Activated naive CD8-positive, alpha-beta T cell treated with anti-CD3 and anti-CD28 coated beads, Interleukin-2, amount 50 U/mL, for 16 hours (primary cell): Measurements from ENCODE around the gene R3HDM4.

ENCODE experiments used
- DNase-seq: peaks from one replicate; pipeline ENCODE4 v3.0.0-alpha.2; 2020; ENCODE audit warnings: low read depth, low spot score

Gene R3HDM4

GRCh38 chr19:947707-948539, 34.9 kb upstream of the R3HDM4 start:
- no peak for DNase-seq

- DNase-seq, result no peak
These were observed 34.2 kb upstream of the R3HDM4 start for GRCh38 chr19:947090-947706.

- no peak for DNase-seq
These were observed 32.6 kb upstream of the R3HDM4 start for GRCh38 chr19:945401-946252.

GRCh38 chr19:944663-945241, 31.7 kb upstream of the R3HDM4 start:
- DNase-seq, result no peak

DNA sequence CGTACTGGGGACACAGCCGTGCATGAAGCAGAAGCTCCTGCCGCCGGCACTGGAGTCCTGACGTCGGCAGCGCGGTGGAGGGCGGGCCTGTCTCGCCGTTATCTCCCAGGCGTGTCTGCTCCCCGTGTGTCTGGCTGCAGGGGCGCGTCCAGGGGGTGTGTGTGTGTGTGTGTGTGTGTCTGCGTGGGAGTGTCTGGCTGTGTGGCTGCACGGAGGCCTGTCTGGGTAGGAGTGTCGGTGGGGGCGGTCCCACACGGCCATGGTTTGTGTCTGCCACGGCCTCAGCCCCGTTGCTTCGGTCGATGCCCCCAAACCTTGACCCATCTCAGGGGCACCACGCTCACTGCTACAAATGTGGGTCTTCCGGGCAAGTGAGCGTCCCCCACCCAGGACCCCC, 31.1 kb upstream of the R3HDM4 start:
- no peak for DNase-seq

DNA sequence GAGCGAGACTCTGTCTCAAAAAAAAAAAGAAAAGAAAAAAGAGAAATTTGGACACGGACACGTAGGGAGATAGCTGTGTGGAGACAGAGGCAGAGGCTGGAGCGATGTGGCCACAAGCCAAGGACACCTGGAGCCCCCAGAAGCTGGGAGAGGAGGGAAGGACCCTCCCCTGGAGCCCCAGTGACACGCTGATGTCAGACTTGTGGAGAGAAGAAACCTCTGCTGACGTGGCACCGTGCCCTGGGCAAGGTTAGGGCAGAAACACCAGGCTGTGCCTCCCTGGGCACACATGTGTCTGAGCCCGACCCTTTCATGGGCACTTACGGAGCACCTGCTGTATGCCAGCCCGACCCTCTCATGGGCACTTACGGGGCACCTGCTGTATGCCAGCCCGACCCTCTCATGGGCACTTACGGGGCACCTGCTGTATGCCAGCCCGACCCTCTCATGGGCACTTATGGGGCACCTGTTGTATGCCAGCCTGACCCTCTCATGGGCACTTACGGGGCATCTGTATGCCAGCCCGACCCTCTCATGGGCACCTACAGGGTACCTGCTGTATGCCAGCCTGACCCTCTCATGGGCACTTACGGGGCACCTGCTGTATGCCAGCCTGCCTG, 30.6 kb upstream of the R3HDM4 start:
- no peak for DNase-seq

GRCh38 chr19:942133-942645, 29.2 kb upstream of the R3HDM4 start:
- DNase-seq, result no peak

- no peak for DNase-seq
These were observed 28.5 kb upstream of the R3HDM4 start for GRCh38 chr19:941292-942132.

DNA sequence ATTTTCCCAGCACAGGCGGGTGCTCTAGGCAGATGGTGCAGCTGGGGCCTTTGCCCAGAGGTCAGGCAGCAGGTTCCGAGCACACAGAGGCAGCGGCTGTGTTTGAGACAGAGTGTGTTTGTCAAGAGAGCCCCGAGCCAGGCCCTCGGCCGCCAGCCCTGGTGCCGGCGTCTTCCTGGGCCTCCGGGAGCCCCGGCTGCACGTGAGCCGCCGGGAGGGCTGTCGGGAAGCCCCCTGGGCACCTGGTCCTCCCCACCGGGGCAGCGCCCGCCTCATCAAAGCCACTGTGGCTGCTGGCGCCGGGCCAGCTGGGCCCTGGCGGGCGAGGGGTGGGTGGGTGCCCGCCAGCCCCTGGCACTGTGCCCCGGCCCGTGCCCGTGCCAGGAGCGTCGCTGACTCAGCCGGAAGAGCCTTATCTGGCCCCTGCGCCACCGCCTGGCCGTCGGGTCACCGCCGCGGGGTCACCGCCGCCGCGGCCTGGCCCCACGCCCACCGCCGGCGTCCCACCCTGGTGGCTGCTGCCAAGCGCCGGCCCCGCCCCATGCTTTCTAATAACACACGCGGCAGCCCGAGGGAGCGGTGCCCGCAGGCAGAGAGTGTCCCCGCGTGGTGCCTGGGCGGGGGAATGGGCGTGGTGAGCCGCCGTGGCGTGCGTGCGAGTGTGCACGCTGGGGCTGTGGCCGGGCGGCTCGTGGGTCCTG, 27.7 kb upstream of the R3HDM4 start:
- no peak for DNase-seq

DNA sequence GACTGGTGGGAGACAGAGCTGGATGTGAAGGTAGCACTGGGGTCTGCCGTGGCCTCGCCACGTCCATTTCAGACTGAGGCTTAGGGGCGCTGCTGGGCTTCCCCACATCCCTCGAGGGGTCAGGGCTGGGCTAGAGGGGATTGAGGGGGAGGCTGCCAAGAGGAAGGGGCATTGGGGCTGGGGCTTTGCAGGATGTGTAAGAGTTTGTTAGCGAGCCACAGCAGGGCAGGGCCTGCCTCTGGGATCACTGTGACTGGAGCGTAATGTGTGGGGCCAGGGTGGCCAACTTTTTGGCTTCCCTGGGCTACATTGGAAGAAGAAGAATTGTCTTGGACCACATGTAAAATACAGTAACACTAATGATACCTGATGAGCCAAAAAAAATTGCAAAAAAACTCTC, 26.9 kb upstream of the R3HDM4 start:
- no peak for DNase-seq

GRCh38 chr19:939439-939838, 26.4 kb upstream of the R3HDM4 start:
- DNase-seq, result no peak

DNA sequence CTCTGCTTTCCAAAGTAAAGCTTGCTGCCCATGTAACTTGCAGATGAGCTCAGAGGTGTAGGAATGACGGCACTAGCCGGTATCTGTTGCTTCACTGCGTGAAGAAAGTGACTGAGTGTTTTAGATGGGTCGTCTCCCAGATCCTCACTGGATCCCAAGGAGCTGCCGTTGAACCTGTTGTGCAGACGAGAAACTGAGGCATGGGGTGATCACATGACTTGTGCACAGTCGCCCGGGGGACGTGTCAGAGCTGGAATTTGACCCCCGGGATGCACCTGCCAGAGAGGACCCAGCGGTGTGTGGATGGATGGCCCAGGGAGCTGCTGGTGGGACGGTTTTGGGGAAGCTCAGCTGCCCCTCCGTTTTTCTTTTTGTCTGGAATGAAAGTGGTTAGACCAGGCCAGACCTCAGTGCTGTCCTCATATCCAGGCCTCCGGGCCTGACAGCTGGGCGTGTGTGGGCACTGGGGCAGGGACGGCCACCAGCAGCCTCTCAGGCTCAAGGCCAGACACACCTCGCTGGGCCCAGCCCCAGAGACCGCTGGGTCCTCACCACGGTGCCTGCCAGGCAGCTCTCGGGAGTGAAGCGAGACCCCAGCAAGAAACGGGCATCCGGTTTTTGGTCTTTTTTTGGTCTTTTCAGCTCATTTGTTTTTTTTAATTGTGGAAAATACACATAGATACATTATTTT, 25.4 kb upstream of the R3HDM4 start:
- no peak for DNase-seq

- DNase-seq, result no peak
These were observed 24.3 kb upstream of the R3HDM4 start for GRCh38 chr19:937259-937694.

DNA sequence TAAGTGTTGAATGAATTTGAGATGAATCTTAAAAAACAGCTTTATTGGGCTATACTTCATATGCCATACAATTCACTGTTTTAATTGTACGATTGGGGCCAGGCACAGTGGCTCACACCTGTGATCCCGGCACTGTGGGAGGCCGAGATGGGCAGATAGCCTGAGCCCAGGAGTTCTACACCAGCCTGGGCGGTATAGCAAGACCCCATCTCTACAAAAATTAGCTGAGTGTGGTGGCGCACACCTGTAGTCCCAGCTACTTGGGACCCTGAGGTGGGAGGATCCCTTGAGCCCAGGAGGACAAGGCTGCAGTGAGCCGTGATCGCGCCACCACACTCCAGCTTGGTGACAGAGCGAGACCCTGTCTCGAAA, 23.1 kb upstream of the R3HDM4 start:
- no peak for DNase-seq

DNA sequence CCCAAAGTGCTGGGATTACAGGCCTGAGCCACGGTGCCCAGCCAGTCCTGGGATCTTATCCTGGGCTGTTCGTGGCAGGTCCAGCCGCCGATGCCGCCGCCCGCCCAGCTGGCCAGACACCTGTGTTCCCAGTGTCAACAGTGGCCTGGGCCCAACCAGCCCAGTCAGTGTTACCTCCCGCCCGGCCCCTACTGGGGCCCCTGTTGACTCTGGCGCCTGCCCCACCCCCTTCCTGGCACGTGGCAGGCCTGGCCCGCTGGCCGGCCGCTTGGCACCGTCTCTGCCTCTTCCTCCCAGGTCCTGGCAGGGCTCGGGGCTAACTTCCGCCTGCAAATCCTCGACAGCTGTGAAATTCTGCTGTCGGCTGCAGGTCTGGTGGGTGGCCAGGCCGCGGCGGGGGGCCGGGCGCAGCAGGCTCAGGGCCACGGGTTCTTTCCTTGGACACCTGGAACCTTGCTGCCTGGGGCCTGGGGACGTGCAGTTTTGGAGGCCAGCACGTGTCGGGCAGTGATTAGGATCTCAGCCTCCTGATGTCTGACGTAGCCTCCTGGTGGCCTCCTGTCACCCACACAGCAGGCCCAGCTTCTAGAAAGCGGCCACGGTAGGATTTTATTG, 22.0 kb upstream of the R3HDM4 start:
- no peak for DNase-seq

DNA sequence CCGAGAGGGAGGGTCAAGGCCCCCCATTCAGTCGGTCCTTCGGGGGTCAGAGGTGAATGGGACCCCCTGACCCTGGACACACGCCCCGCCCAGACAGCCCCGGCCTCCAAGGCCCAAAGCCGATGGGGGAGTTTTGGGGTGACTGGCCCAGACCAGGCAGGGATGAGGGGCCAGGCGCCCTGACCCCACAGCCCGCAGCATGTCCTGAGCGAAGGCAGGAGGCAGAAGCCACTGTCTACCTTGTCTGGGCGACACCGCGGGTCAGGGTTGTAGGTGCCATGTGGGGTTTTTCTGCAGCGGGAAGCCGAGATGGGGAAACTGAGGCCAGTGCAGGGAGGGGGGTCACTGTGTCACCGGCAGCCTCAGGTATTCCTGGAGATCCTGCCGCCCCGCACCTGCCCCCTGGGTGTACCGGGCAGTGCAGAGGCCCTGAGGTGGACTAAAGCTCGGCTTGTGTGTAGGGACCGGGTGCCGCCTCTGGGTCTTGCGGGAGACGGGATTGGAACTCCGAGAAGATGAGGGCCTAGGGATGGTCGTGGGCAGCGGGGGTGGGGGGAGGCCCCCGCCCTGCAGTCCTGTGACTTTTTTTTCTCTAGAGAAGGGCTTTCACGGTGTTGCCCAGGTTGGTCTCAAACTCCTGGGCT, 21.3 kb upstream of the R3HDM4 start:
- no peak for DNase-seq

- DNase-seq, result no peak
These were observed 20.5 kb upstream of the R3HDM4 start for GRCh38 chr19:933553-933882.
